Loucy (cell line): Measurements from ENCODE around the gene SNAP91.

Experiments
- H2AFZ ChIP-seq: fragments of 200-600 bp; sonication (generic); 2 replicates; pipeline ENCODE4 v1.6.0; 2016; ENCODE audit warnings: antibody characterized with exemption, mild to moderate bottlenecking, low read length, moderate library complexity
- H3F3A ChIP-seq: fragments of 200-600 bp; 2 replicates; pipeline ENCODE4 v1.6.0; 2016; ENCODE audit warnings: antibody characterized with exemption, low read depth, mild to moderate bottlenecking
- H3K27me3 ChIP-seq: fragments of 200-600 bp; sonication (generic); 2 replicates; pipeline ENCODE4 v1.6.1; 2014; ENCODE audit warnings: low read length, mild to moderate bottlenecking; ENCODE audit not compliant: insufficient read depth, poor library complexity, severe bottlenecking
- H3K36me3 ChIP-seq: fragments of 200-600 bp; sonication (generic); 2 replicates; pipeline ENCODE4 v1.6.1; 2016; ENCODE audit warnings: low read length; ENCODE audit not compliant: insufficient read depth
- H3K4me1 ChIP-seq: fragments of 200-600 bp; sonication (generic); 2 replicates; pipeline ENCODE4 v1.5.1; 2014; ENCODE audit warnings: low read length, mild to moderate bottlenecking; ENCODE audit not compliant: insufficient read depth, poor library complexity, severe bottlenecking
- H3K4me2 ChIP-seq: fragments of 200-600 bp; sonication (generic); 2 replicates; pipeline ENCODE4 v1.6.0; 2014; ENCODE audit warnings: antibody characterized with exemption, low read length, low read depth, mild to moderate bottlenecking; ENCODE audit not compliant: poor library complexity, severe bottlenecking
- H3K4me3 ChIP-seq: fragments of 200-600 bp; sonication (generic); 2 replicates; pipeline ENCODE4 v1.5.1; 2014; ENCODE audit warnings: low read length, mild to moderate bottlenecking, mixed read lengths; ENCODE audit not compliant: poor library complexity, severe bottlenecking
- H3K79me2 ChIP-seq: fragments of 200-600 bp; sonication (generic); 2 replicates; pipeline ENCODE4 v1.6.1; 2014; ENCODE audit warnings: low read length; ENCODE audit not compliant: insufficient read depth
- H3K9ac ChIP-seq: fragments of 200-600 bp; sonication (generic); 2 replicates; pipeline ENCODE4 v1.6.0; 2014; ENCODE audit warnings: mild to moderate bottlenecking, low read depth, low read length, moderate library complexity; ENCODE audit not compliant: poor library complexity, severe bottlenecking
- H3K9me2 ChIP-seq: fragments of 200-600 bp; sonication (generic); replicated peaks from 2 replicates; pipeline ENCODE4 v1.6.1; 2016; ENCODE audit warnings: low read depth, low read length, mixed read lengths
- H3K9me3 ChIP-seq: fragments of 200-600 bp; sonication (generic); 2 replicates; pipeline ENCODE4 v1.6.1; 2014; ENCODE audit warnings: mild to moderate bottlenecking, antibody characterized with exemption, low read length, low read depth; ENCODE audit not compliant: insufficient read depth
- H4K20me1 ChIP-seq: fragments of 200-600 bp; sonication (generic); 2 replicates; pipeline ENCODE4 v1.6.0; 2014; ENCODE audit warnings: antibody characterized with exemption, low read length, mild to moderate bottlenecking; ENCODE audit not compliant: insufficient read depth, poor library complexity, severe bottlenecking
- EZH2phosphoT487 ChIP-seq: fragments of 200-600 bp; IDR thresholded peaks from 2 replicates; pipeline ENCODE4 v1.6.1; 2018; ENCODE audit warnings: antibody characterized with exemption, mild to moderate bottlenecking, moderate library complexity, borderline replicate concordance
- TF ChIP-seq, protein P1 (sequence below): fragments of 200-600 bp; sonication (generic); conservative IDR thresholded peaks from 2 replicates; pipeline ENCODE4 v1.5.1; 2014; ENCODE audit warnings: mild to moderate bottlenecking, antibody characterized with exemption, low read length

The SNAP91 gene

DNA sequence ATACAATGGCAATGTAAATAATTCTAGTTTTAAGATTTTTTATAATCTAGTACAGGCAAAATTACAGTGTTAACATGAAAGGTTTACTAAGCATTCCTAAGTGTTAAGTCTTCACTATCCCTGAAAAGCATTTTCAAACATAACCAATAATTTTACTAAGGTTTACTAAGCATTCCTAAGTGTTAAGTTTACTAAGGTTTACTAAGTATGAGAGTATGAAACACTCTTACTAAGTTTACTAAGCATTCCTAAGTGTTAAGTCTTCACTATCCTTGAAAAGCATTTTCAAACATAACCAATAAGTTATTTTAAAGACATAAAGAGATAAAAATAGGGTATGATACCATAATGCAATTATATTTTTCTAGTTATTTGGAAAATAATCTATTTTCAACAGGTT, 114.0 kb downstream of the SNAP91 start:
- Histone ChIP-seq H3K36me3 (no peaks in the 10 kb centered on the region), H2AFZ (no peak overlapping the region), H3K4me3 (no peak overlapping the region), H3F3A (no peaks in the 10 kb centered on the region), H3K9ac (no peak overlapping the region), H3K79me2 (no peaks in the 10 kb centered on the region), H3K4me2 (no peak overlapping the region), H4K20me1 (no peaks in the 10 kb centered on the region), H3K4me1 (peaks cover 14% of the 10 kb centered on the region), H3K27me3 (no peaks in the 10 kb centered on the region), H3K9me3 (no peaks in the 10 kb centered on the region), H3K9me2 (no peaks in the 10 kb centered on the region)
- TF ChIP-seq EZH2phosphoT487, result no peak
- TF ChIP-seq, protein P1, sequence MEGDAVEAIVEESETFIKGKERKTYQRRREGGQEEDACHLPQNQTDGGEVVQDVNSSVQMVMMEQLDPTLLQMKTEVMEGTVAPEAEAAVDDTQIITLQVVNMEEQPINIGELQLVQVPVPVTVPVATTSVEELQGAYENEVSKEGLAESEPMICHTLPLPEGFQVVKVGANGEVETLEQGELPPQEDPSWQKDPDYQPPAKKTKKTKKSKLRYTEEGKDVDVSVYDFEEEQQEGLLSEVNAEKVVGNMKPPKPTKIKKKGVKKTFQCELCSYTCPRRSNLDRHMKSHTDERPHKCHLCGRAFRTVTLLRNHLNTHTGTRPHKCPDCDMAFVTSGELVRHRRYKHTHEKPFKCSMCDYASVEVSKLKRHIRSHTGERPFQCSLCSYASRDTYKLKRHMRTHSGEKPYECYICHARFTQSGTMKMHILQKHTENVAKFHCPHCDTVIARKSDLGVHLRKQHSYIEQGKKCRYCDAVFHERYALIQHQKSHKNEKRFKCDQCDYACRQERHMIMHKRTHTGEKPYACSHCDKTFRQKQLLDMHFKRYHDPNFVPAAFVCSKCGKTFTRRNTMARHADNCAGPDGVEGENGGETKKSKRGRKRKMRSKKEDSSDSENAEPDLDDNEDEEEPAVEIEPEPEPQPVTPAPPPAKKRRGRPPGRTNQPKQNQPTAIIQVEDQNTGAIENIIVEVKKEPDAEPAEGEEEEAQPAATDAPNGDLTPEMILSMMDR, result no peak

DNA sequence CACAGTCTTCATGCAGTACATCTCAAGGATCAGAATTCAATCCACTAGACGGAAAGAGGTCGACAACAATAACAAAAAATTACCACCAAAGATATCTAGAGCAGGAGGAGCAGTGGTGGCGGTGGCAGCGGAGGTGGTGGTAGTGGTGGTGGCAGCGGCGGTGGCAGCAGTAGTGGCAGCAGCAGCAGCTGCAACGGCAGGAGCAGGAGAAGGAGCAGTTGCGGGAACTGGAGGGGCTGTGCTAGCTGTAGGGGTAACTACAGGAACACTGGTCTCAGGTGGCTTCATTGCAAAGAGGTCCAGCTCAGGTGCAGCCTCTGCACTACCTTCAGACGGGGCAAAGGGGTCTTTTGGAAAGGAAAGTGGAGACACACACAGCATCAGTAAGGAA, 115.5 kb downstream of the SNAP91 start:
- Histone ChIP-seq H2AFZ (peak overlapping the region; percentile 72), H3K9me3 (no peaks in the 10 kb centered on the region), H4K20me1 (no peaks in the 10 kb centered on the region), H3K27me3 (no peaks in the 10 kb centered on the region), H3K9me2 (no peaks in the 10 kb centered on the region), H3K4me3 (peak overlapping the region; percentile 29), H3K4me1 (peaks cover 14% of the 10 kb centered on the region), H3K4me2 (peak overlapping the region; percentile 49), H3F3A (no peaks in the 10 kb centered on the region), H3K79me2 (no peaks in the 10 kb centered on the region), H3K36me3 (no peaks in the 10 kb centered on the region), H3K9ac (no peak overlapping the region)
- no peak for TF ChIP-seq EZH2phosphoT487
- TF ChIP-seq, protein P1, result no peak

DNA sequence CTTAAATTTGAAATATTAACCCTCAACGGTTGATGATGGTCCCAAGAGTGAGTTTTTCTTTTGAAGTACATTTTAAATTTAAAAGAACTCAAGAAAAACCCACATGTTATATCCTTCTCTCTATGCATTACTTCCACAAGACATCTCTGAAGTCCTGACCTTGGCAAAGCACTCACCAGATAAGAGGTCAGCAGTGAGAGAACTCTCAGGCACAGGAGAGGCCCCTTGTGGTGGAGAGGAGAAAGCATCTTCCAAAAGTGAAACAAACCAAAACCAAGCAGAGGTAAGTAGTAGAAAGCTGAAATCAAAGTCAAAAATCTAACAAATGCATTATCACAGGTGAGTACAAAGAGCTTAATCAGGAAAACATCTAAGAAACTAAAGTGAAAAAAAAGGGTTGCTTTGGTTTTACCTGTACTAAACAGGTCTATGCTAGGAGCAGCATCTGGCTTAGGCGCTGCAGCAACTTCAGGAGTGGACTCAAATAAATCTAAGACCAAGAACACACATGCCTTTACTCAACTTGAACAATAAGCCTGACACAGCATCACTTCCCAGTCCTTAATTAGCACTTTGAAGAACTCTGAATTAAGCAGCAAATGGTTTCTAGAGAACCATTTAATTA, 116.0 kb downstream of the SNAP91 start:
- H3K4me1 ChIP-seq, result peaks cover 14% of the 10 kb centered on the region
- no peak for TF ChIP-seq EZH2phosphoT487
- TF ChIP-seq, protein P1, result peak; percentile 85
- no peaks in the 10 kb centered on the region for H3K36me3 ChIP-seq
- no peaks in the 10 kb centered on the region for H3K27me3 ChIP-seq
- H2AFZ ChIP-seq, result peak overlapping the region; percentile 72
- H3K79me2 ChIP-seq, result no peaks in the 10 kb centered on the region
- no peaks in the 10 kb centered on the region for H4K20me1 ChIP-seq
- no peak overlapping the region for H3K9ac ChIP-seq
- H3K4me2 ChIP-seq, result peak overlapping the region; percentile 49
- H3K9me3 ChIP-seq, result no peaks in the 10 kb centered on the region
- H3K4me3 ChIP-seq, result peak overlapping the region; percentile 29
- no peaks in the 10 kb centered on the region for H3F3A ChIP-seq
- H3K9me2 ChIP-seq, result no peaks in the 10 kb centered on the region
